HUES48 (cell line): ENCODE results near the gene MRPL19.

Experiments
- H3K27ac ChIP-seq: one replicate; pipeline ENCODE4 v1.7.0; 2013; ENCODE audit warnings: low read depth, low read length, inconsistent platforms
- H3K27me3 ChIP-seq: 2 replicates; pipeline ENCODE4 v1.6.1; 2013; ENCODE audit warnings: mild to moderate bottlenecking, low read length; ENCODE audit not compliant: control insufficient read depth, insufficient read depth
- H3K36me3 ChIP-seq: 2 replicates; pipeline ENCODE4 v1.6.1; 2013; ENCODE audit warnings: low read length; ENCODE audit not compliant: control insufficient read depth, insufficient read depth
- H3K4me1 ChIP-seq: 2 replicates; pipeline ENCODE4 v1.6.1; 2013; ENCODE audit warnings: mild to moderate bottlenecking, low read length; ENCODE audit not compliant: control insufficient read depth, insufficient read depth
- H3K4me3 ChIP-seq: 2 replicates; pipeline ENCODE4 v1.5.1; 2013; ENCODE audit warnings: mild to moderate bottlenecking, low read depth, low read length
- H3K9ac ChIP-seq: 2 replicates; pipeline ENCODE4 v1.6.1; 2013; ENCODE audit warnings: mild to moderate bottlenecking, low read depth, low read length, moderate library complexity
- H3K9me3 ChIP-seq: 2 replicates; pipeline ENCODE4 v1.6.1; 2013; ENCODE audit warnings: low read length; ENCODE audit not compliant: control insufficient read depth, insufficient read depth

Gene MRPL19

DNA sequence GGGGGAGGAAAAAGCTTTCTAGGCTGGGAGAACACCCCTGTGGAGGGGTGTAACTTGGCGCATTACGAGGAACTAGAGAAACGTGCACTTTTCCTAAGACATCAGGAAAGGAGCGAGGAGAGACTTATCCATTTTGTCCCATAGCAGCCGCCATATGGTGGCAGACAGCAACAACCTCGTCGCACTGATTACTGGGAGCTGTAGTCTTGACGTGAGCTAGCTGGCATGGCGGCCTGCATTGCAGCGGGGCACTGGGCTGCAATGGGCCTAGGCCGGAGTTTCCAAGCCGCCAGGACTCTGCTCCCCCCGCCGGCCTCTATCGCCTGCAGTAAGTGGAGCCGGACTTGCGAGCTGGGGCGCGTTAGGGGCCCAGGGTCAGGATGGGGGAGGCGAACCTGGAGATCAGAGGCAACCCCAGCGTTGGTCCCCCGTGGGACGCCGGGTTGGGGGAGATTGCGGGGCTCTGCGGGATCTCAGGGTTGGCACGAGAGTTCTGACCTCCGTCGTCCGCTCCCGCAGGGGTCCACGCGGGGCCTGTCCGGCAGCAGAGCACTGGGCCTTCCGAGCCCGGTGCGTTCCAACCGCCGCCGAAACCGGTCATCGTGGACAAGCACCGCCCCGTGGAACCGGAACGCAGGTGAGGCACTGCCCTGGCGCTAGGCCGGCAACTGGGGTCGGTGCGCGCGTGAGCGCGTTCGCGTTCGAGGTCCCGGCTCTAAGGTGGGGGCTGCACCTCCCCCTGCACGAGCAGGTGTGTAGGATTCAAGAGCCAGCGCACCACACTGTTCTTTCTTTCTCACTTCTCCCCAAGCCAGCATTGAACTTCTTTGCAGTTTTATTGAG is at the start of gene MRPL19:
Gene MRPL19 (plus strand): TSS at position 201 of the 843 bp plus-strand sequence. CDS start 25 bp downstream, at position 226.
- Histone ChIP-seq H3K9me3 (no peaks in the 10 kb centered on the region), H3K36me3 (peaks cover 37% of the 10 kb centered on the region), H3K27ac (peak within 1 kb of the TSS; percentile 76), H3K4me1 (no peaks in the 10 kb centered on the region), H3K4me3 (peak within 1 kb of the TSS; percentile 95), H3K27me3 (no peaks in the 10 kb centered on the region), H3K9ac (peak within 1 kb of the TSS; percentile 91)

DNA sequence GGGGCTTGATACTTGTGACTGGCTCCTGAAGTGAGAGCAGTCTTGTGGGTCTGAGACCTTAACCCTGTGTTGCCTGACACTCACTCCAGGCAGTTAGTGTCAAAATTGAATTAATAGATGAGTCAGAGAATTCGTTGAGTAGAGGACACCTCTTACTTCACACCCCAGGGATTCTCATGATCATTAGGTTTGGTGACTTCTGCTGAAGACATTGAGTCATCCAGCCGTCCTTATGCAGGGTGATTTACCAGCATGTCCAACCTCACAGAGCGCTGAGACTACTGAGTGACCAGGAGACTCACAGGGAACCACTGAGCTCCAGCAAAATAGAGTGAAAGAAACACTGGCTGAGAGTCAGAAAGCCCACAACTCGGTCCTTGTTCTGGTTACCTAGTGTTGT is 49.8 kb upstream of the MRPL19 start:
- H3K9me3 ChIP-seq, result no peaks in the 10 kb centered on the region
- no peak overlapping the region for H3K9ac ChIP-seq
- H3K36me3 ChIP-seq, result no peaks in the 10 kb centered on the region
- no peak overlapping the region for H3K27ac ChIP-seq
- no peaks in the 10 kb centered on the region for H3K27me3 ChIP-seq
- H3K4me1 ChIP-seq, result peaks cover 4% of the 10 kb centered on the region; the same call in 1 of the 2 replicates
- no peak overlapping the region for H3K4me3 ChIP-seq

- no peak overlapping the region for H3K27ac ChIP-seq
- H3K4me3 ChIP-seq, result no peak overlapping the region
- H3K36me3 ChIP-seq, result no peaks in the 10 kb centered on the region
- H3K27me3 ChIP-seq, result no peaks in the 10 kb centered on the region
- H3K9ac ChIP-seq, result no peak overlapping the region
- no peaks in the 10 kb centered on the region for H3K9me3 ChIP-seq
- no peaks in the 10 kb centered on the region for H3K4me1 ChIP-seq
Measured at GRCh38 chr2:75597949-75598348, 48.6 kb upstream of the MRPL19 start.

- H3K4me1 ChIP-seq, result no peaks in the 10 kb centered on the region
- H3K27me3 ChIP-seq, result no peaks in the 10 kb centered on the region
- no peak overlapping the region for H3K27ac ChIP-seq
- no peak overlapping the region for H3K9ac ChIP-seq
- H3K4me3 ChIP-seq, result no peak overlapping the region
- no peaks in the 10 kb centered on the region for H3K36me3 ChIP-seq
- no peaks in the 10 kb centered on the region for H3K9me3 ChIP-seq
Measured at GRCh38 chr2:75598589-75599155, 47.9 kb upstream of the MRPL19 start.

GRCh38 chr2:75600461-75601011 is 46.0 kb upstream of the MRPL19 start:
- no peaks in the 10 kb centered on the region for H3K27me3 ChIP-seq
- no peaks in the 10 kb centered on the region for H3K36me3 ChIP-seq
- no peaks in the 10 kb centered on the region for H3K4me1 ChIP-seq
- no peak overlapping the region for H3K27ac ChIP-seq
- H3K4me3 ChIP-seq, result no peak overlapping the region
- H3K9me3 ChIP-seq, result no peaks in the 10 kb centered on the region
- no peak overlapping the region for H3K9ac ChIP-seq

DNA sequence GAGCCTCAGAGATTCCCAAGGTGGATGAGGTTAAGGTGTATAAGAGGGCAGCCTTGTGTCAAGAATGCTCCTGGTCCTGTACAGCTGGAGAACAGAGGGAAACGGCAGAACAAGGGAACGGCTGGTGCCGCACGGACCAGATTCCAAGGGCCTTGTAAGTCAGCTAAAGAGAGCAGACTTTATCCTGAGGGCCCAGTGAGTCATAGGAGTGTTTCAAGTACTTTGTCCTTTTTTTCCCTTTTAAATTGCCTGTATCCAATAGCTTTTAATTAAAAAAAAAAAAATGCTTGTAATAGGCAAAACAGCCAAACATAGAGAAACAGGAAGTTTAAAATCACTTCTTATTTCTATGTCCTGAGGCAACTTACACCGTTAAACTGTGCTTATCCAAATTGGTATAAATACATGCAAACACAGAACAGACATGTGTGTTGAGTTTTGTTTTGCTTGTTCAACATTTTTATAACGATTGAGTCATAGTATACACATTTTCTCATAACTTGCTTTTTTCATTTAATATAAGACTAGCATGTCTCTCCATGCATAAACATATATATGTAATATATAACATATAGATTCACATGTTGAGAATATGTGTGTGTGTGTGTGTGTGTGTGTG is 43.8 kb upstream of the MRPL19 start:
- Histone ChIP-seq H3K27me3 (no peaks in the 10 kb centered on the region), H3K4me1 (0 out of 2 replicates have a peak, but pooled peaks cover 2% of the 10 kb centered on the region), H3K9me3 (no peaks in the 10 kb centered on the region), H3K9ac (no peak overlapping the region), H3K36me3 (no peaks in the 10 kb centered on the region), H3K27ac (no peak overlapping the region), H3K4me3 (no peak overlapping the region)

DNA sequence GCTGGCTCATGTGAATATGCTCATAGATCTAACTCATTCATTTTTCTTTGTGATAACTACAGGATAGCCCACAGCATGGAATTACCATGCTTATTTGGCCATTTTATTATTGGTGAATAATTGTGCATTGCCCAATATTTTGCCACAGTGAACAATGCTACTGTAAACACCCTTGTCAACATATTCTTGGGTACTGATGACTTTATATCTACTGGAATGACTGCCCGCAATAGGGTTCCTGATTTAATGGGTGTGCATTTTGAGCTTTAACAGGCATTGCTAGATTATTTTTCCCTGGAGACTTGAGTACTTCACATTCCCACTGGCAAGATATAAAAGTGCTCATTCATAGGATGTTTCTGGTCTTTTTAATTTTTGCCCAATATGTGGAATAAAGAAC is 43.1 kb upstream of the MRPL19 start:
- Histone ChIP-seq H3K4me1 (peaks cover 9% of the 10 kb centered on the region), H3K27me3 (no peaks in the 10 kb centered on the region), H3K36me3 (no peaks in the 10 kb centered on the region), H3K4me3 (no peak overlapping the region), H3K9me3 (no peaks in the 10 kb centered on the region), H3K27ac (no peak overlapping the region), H3K9ac (no peak overlapping the region)

DNA sequence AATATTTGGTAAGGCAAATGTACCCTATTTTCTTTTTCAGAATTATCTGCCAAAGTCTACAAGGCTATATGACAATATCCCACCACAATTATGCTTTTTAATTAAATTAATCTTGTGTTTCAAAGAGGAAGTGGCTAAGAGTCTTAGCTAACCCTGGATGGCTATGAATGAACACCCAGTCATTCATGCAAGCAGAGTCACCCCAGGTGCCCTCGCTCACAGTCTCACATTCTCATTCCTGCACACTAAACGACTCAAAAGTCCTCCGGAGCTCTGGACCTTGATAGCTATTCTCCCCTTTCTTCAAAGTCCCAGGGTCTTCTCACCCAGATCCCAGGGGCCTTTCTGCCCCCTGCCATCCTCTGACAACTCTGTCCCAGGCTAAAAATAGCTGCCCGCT is 42.1 kb upstream of the MRPL19 start:
- H3K4me1 ChIP-seq, result peaks cover 13% of the 10 kb centered on the region
- no peak overlapping the region for H3K9ac ChIP-seq
- no peaks in the 10 kb centered on the region for H3K9me3 ChIP-seq
- no peaks in the 10 kb centered on the region for H3K36me3 ChIP-seq
- H3K4me3 ChIP-seq, result no peak overlapping the region
- no peaks in the 10 kb centered on the region for H3K27me3 ChIP-seq
- H3K27ac ChIP-seq, result no peak overlapping the region

- Histone ChIP-seq H3K36me3 (no peaks in the 10 kb centered on the region), H3K9ac (no peak overlapping the region), H3K27me3 (no peaks in the 10 kb centered on the region), H3K27ac (no peak overlapping the region), H3K4me1 (peaks cover 13% of the 10 kb centered on the region), H3K4me3 (no peak overlapping the region), H3K9me3 (no peaks in the 10 kb centered on the region)
Measured at GRCh38 chr2:75605770-75606529, 40.6 kb upstream of the MRPL19 start.

DNA sequence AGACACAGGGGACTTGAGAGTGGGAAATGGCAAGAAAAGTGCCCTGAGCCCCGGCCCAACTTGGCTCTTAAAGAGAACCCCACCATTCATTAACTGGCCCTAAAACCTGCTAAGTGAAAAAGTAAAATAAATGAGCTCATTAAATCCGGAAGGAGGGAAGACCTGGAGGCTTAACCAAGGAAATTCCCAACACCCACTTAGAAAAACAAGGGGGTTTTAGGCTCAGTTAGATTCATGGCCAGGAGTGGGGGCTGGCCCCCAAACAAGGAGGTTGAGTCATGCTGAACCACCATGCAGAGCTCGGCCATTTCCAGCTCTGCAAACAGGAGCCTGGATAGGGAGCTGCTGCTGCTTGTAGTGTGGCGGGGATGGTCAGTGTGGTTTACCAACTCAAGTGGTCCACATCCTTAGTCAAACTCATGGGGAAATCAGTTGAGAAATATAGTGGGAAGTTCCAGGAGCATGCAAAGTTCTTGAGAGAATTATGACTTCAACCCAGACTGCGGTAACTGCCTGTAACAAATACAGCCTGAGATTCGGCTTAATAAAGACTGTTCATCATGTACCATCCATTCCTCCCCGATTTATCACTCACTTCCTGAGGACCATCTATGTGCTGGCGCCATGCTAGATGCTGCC is 39.7 kb upstream of the MRPL19 start:
- Histone ChIP-seq H3K9me3 (no peaks in the 10 kb centered on the region), H3K36me3 (no peaks in the 10 kb centered on the region), H3K27ac (no peak overlapping the region), H3K4me1 (peaks cover 13% of the 10 kb centered on the region), H3K4me3 (no peak overlapping the region), H3K9ac (no peak overlapping the region), H3K27me3 (no peaks in the 10 kb centered on the region)
